HG02678 (cell line): ENCODE data around the gene DNAJC2.
"Not testable (repeated sequence)": the region's sequence is repeated elsewhere in the genome, so short reads cannot be mapped to it uniquely, and the experiment has no call there.

Experiments
- ATAC-seq: cut with Tn5 transposase; IDR thresholded peaks from one replicate; pipeline ENCODE4 v1.9.1; 2021; ENCODE audit warnings: mild to moderate bottlenecking, moderate library complexity; ENCODE audit not compliant: unreplicated experiment

The DNAJC2 gene

GRCh38 chr7:103278195-103278594 is 66.4 kb downstream of the DNAJC2 start:
- not testable (repeated sequence) for ATAC-seq

- ATAC-seq: not testable (repeated sequence)
Observed at GRCh38 chr7:103274867-103275266, 69.7 kb downstream of the DNAJC2 start.

- ATAC-seq: not testable (repeated sequence)
Observed at GRCh38 chr7:103273374-103273773, 71.2 kb downstream of the DNAJC2 start.

GRCh38 chr7:103266229-103266628 is 78.3 kb downstream of the DNAJC2 start:
- ATAC-seq: not testable (repeated sequence)

GRCh38 chr7:103264054-103264453 is 80.5 kb downstream of the DNAJC2 start:
- not testable (repeated sequence) for ATAC-seq
